Measurements from ENCODE around the gene SLC25A4. TPM values are rescaled to one million over a fixed set of nuclear protein-coding genes. Genes with fewer than 3 reads are reported as not detected.

SLC25A4 gene
- total RNA-seq, 1 donor from 2014 or later: 32.0 TPM

GRCh38 chr4:185128272-185129119 lies 14.6 kb upstream of the SLC25A4 start:
- H3K36me3 Mint-ChIP-seq (ENCODE audit: low read depth, unreplicated experiment): no peaks in the 10 kb centered on the region
- Histone ChIP-seq H3K4me1 (ENCODE audit: insufficient read depth, low read length) (peaks cover 15% of the 10 kb centered on the region), H3K4me2 (ENCODE audit: low read length) (peak overlapping the region; percentile 97), H3K4me3 (ENCODE audit: insufficient read depth, low read depth, low read length) (peak overlapping the region; percentile 55), H3K27me3 (ENCODE audit: insufficient read depth, low read length) (peaks cover 6% of the 10 kb centered on the region), H3K27ac (ENCODE audit: low read depth, low read length) (no peak overlapping the region), H3K79me2 (ENCODE audit: insufficient read depth, low read length) (no peaks in the 10 kb centered on the region), H2AFZ (ENCODE audit: low read depth, low read length) (peak overlapping the region; percentile 87), H3K9ac (ENCODE audit: low read length) (peak overlapping the region; percentile 55), H4K20me1 (ENCODE audit: insufficient read depth, low read length) (no peaks in the 10 kb centered on the region), H3K36me3 (ENCODE audit: insufficient read depth, low read length) (no peaks in the 10 kb centered on the region), H3K9me3 (ENCODE audit: insufficient read depth, low read depth, low read length) (no peaks in the 10 kb centered on the region)
- peaks cover 2% of the 10 kb centered on the region for H3K4me1 Mint-ChIP-seq (ENCODE audit: low read depth, unreplicated experiment)
- peak overlapping the region; percentile 71 for H3K4me3 Mint-ChIP-seq (ENCODE audit: unreplicated experiment)
- TF ChIP-seq EZH2 (IDR thresholded peaks at IDR 0.05; ENCODE audit: insufficient read depth, low read length) (no peak), CTCF (IDR thresholded peaks at IDR 0.05; ENCODE audit: insufficient read depth, low read depth, low read length) (no peak)
- FAIRE-seq (no peak), DNase-seq (ENCODE audit: low read depth) (peak; percentile 6)
- H3K9me3 Mint-ChIP-seq (ENCODE audit: unreplicated experiment): no peaks in the 10 kb centered on the region
- H3K27me3 Mint-ChIP-seq (ENCODE audit: low read depth, unreplicated experiment): peaks cover 40% of the 10 kb centered on the region
- H3K27ac Mint-ChIP-seq (ENCODE audit: unreplicated experiment): no peak overlapping the region

- Histone ChIP-seq H3K4me1 (ENCODE audit: insufficient read depth, low read length) (no peaks in the 10 kb centered on the region), H3K27me3 (ENCODE audit: insufficient read depth, low read length) (no peaks in the 10 kb centered on the region), H2AFZ (ENCODE audit: low read depth, low read length) (no peak overlapping the region), H3K27ac (ENCODE audit: low read depth, low read length) (no peak overlapping the region), H3K9ac (ENCODE audit: low read length) (no peak overlapping the region), H3K9me3 (ENCODE audit: insufficient read depth, low read depth, low read length) (no peaks in the 10 kb centered on the region), H3K79me2 (ENCODE audit: insufficient read depth, low read length) (no peaks in the 10 kb centered on the region), H3K4me3 (ENCODE audit: insufficient read depth, low read depth, low read length) (no peak overlapping the region), H3K36me3 (ENCODE audit: insufficient read depth, low read length) (no peaks in the 10 kb centered on the region), H4K20me1 (ENCODE audit: insufficient read depth, low read length) (no peaks in the 10 kb centered on the region), H3K4me2 (ENCODE audit: low read length) (no peak overlapping the region)
- TF ChIP-seq CTCF (IDR thresholded peaks at IDR 0.05; ENCODE audit: insufficient read depth, low read depth, low read length) (peak; percentile 78), EZH2 (IDR thresholded peaks at IDR 0.05; ENCODE audit: insufficient read depth, low read length) (no peak)
- FAIRE-seq: peak; percentile 54
- no peak overlapping the region for H3K27ac Mint-ChIP-seq (ENCODE audit: unreplicated experiment)
- H3K36me3 Mint-ChIP-seq (ENCODE audit: low read depth, unreplicated experiment): no peaks in the 10 kb centered on the region
- peak; percentile 10 for DNase-seq (ENCODE audit: low read depth)
- H3K9me3 Mint-ChIP-seq (ENCODE audit: unreplicated experiment): no peaks in the 10 kb centered on the region
- H3K27me3 Mint-ChIP-seq (ENCODE audit: low read depth, unreplicated experiment): peaks cover 9% of the 10 kb centered on the region
- no peaks in the 10 kb centered on the region for H3K4me1 Mint-ChIP-seq (ENCODE audit: low read depth, unreplicated experiment)
- H3K4me3 Mint-ChIP-seq (ENCODE audit: unreplicated experiment): no peak overlapping the region
These were observed 8.7 kb upstream of the SLC25A4 start for GRCh38 chr4:185134307-185134869.
